HG02852 (cell line): ENCODE measurements around the gene PPP1R16B.

Experiments used
- ATAC-seq: cut with Tn5 transposase; IDR thresholded peaks from one replicate; pipeline ENCODE4 v1.9.1; 2021; ENCODE audit warnings: mild to moderate bottlenecking, moderate library complexity; ENCODE audit not compliant: unreplicated experiment

The PPP1R16B gene

GRCh38 chr20:38893565-38894090, 88.1 kb downstream of the PPP1R16B start:
- peak; percentile 51 for ATAC-seq

- ATAC-seq = peak; percentile 2
Observed at GRCh38 chr20:38894091-38894847, 88.8 kb downstream of the PPP1R16B start.

- ATAC-seq = no peak
Observed at GRCh38 chr20:38895098-38895949, 89.8 kb downstream of the PPP1R16B start.

- no peak for ATAC-seq
Observed at GRCh38 chr20:38896009-38896594, 90.6 kb downstream of the PPP1R16B start.

- ATAC-seq = no peak
Observed at GRCh38 chr20:38897267-38897666, 91.8 kb downstream of the PPP1R16B start.

GRCh38 chr20:38900606-38901005, 95.1 kb downstream of the PPP1R16B start:
- no peak for ATAC-seq

GRCh38 chr20:38902601-38903000, 97.1 kb downstream of the PPP1R16B start:
- ATAC-seq = no peak

GRCh38 chr20:38903335-38903734, 97.8 kb downstream of the PPP1R16B start:
- ATAC-seq = no peak

- no peak for ATAC-seq
Observed at GRCh38 chr20:38905375-38905774, 99.9 kb downstream of the PPP1R16B start.

- ATAC-seq = no peak
Observed at GRCh38 chr20:38907918-38908677, 102.6 kb downstream of the PPP1R16B start.

GRCh38 chr20:38915355-38915754, 109.9 kb downstream of the PPP1R16B start:
- ATAC-seq = no peak

- no peak for ATAC-seq
Observed at GRCh38 chr20:38917657-38918056, 112.2 kb downstream of the PPP1R16B start.

- ATAC-seq = no peak
Observed at GRCh38 chr20:38918172-38918571, 112.7 kb downstream of the PPP1R16B start.

GRCh38 chr20:38919683-38920082, 114.2 kb downstream of the PPP1R16B start:
- ATAC-seq = no peak

- ATAC-seq = no peak
Observed at GRCh38 chr20:38920411-38920810, 114.9 kb downstream of the PPP1R16B start.

- no peak for ATAC-seq
Observed at GRCh38 chr20:38920851-38921250, 115.4 kb downstream of the PPP1R16B start.

- ATAC-seq = no peak
Observed at GRCh38 chr20:38924718-38925117, 119.2 kb downstream of the PPP1R16B start.

- ATAC-seq = peak; percentile 94
Observed at GRCh38 chr20:38926142-38926933, 120.8 kb downstream of the PPP1R16B start, which contains the start of gene FAM83D. TSS of gene FAM83D (plus strand) at chr20:38926417. CDS start at chr20:38926443, 26 bp downstream.

- ATAC-seq = peak; percentile 9
Observed at GRCh38 chr20:38926934-38927616, 121.6 kb downstream of the PPP1R16B start.
